Type B pancreatic cell (in vitro differentiated cells): ENCODE results near the gene AATK. TPM values are rescaled to one million over a fixed set of nuclear protein-coding genes. Genes with fewer than 3 reads are reported as not detected.

Experiments used
- DNase-seq: peaks from one replicate; pipeline ENCODE4 v3.0.0; 2021; ENCODE audit warnings: mixed read lengths; ENCODE audit not compliant: unreplicated experiment; ENCODE audit errors: extremely low spot score
- H3K27ac Mint-ChIP-seq: 2 replicates; pipeline ENCODE4 v1.8.0; 2021; ENCODE audit warnings: mild to moderate bottlenecking, mixed read lengths
- H3K27me3 Mint-ChIP-seq: 2 replicates; pipeline ENCODE4 v1.8.0; 2021; ENCODE audit warnings: mixed read lengths
- H3K36me3 Mint-ChIP-seq: 2 replicates; pipeline ENCODE4 v1.8.0; 2021; ENCODE audit warnings: mixed read lengths
- H3K4me1 Mint-ChIP-seq: one replicate; pipeline ENCODE4 v1.8.0; 2021; ENCODE audit warnings: mixed read lengths; ENCODE audit not compliant: unreplicated experiment
- H3K4me3 Mint-ChIP-seq: 2 replicates; pipeline ENCODE4 v1.8.0; 2021; ENCODE audit warnings: mild to moderate bottlenecking, mixed read lengths
- H3K9me3 Mint-ChIP-seq: 2 replicates; pipeline ENCODE4 v1.8.0; 2021; ENCODE audit warnings: mixed read lengths
- total RNA-seq: library from RNA; stranded (reverse); gene quantifications from 2 replicates; pipeline ENCODE4 v1.2.1, GENCODE V29; 2021; ENCODE audit warnings: low replicate concordance
- TF ChIP-seq, protein P1 (sequence below): fragments of 200-600 bp; sonication (generic); conservative IDR thresholded peaks from 2 replicates; pipeline ENCODE4 v1.5.0; 2021; ENCODE audit warnings: antibody characterized with exemption, mild to moderate bottlenecking

The AATK gene
- total RNA-seq, 1 donor from 2014 or later: 6.4 TPM

DNA sequence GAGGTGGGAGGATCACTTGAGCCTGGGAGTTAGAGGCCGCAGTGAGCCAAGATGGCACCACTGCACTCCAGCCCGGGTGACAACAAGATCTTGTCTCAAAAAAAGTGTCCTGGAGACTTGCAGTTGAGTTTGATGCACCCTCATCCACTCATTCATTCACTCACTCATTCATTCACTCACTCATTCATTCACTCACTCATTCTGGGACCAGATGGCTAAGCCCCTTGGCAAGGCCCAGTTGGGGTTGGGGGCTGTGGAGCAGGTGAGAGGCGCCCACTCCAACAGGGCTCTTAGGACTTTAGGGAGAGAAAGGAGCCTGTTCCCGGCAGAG lies 1.1 kb upstream of the AATK start:
- Mint-ChIP-seq H3K36me3 (no peaks in the 10 kb centered on the region), H3K4me3 (peak overlapping the region; percentile 70), H3K4me1 (peaks cover 5% of the 10 kb centered on the region), H3K27me3 (peaks cover 3% of the 10 kb centered on the region), H3K27ac (no peak overlapping the region), H3K9me3 (no peaks in the 10 kb centered on the region)
- no peak for DNase-seq
- TF ChIP-seq, protein P1, sequence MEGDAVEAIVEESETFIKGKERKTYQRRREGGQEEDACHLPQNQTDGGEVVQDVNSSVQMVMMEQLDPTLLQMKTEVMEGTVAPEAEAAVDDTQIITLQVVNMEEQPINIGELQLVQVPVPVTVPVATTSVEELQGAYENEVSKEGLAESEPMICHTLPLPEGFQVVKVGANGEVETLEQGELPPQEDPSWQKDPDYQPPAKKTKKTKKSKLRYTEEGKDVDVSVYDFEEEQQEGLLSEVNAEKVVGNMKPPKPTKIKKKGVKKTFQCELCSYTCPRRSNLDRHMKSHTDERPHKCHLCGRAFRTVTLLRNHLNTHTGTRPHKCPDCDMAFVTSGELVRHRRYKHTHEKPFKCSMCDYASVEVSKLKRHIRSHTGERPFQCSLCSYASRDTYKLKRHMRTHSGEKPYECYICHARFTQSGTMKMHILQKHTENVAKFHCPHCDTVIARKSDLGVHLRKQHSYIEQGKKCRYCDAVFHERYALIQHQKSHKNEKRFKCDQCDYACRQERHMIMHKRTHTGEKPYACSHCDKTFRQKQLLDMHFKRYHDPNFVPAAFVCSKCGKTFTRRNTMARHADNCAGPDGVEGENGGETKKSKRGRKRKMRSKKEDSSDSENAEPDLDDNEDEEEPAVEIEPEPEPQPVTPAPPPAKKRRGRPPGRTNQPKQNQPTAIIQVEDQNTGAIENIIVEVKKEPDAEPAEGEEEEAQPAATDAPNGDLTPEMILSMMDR: no peak

DNA sequence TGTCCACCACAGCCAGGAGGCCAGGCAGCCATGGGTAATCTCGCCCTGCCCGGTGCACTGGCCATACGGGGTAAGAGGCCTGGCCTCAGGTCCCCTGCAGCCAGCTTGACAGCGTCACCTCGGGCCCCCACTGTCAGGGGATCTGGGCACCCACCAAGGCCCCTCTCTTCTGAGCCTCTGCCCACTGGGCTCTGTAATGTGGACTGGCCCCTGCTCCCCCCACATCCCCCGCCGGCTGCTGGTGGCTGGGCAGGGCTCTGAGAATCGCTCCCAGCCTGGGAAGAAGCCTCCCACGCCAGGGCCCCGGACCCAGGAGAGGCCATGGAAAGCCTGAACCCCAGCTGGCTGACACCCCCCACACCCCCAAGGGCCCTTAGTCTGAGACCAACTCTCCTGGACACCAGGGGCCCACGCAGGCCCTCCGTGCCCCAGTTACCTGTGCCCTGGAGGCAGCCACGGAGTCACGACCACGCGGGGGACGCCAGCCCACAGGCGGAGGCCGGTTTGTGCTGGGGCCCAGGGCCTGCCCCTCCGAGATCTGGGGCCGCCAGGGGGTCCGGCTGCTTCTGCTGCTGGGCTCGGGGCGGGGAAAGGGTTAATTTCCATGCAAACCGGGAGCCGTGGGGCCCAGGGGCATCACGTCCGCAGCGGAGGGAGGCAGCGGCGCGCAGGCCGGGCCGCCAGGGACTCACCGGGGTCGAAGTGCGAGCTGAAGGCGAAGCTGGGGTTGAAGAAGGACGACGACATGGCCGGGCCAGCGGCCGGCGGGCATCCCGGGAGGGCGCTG lies 582 bp downstream of the AATK start, which contains the start of gene PVALEF:
Gene PVALEF (plus strand): TSS at position 262 of the 787 bp plus-strand sequence. CDS start 15,720 bp downstream, outside the sequence.
- H3K4me3 Mint-ChIP-seq: peak within 1 kb of the TSS; percentile 73
- H3K27ac Mint-ChIP-seq: peak within 1 kb of the TSS; percentile 46
- TF ChIP-seq, protein P1: peak; percentile 21
- no peak for DNase-seq
- H3K4me1 Mint-ChIP-seq: no peaks in the 10 kb centered on the region
- no peaks in the 10 kb centered on the region for H3K9me3 Mint-ChIP-seq
- H3K27me3 Mint-ChIP-seq: peaks cover 3% of the 10 kb centered on the region
- no peaks in the 10 kb centered on the region for H3K36me3 Mint-ChIP-seq

DNA sequence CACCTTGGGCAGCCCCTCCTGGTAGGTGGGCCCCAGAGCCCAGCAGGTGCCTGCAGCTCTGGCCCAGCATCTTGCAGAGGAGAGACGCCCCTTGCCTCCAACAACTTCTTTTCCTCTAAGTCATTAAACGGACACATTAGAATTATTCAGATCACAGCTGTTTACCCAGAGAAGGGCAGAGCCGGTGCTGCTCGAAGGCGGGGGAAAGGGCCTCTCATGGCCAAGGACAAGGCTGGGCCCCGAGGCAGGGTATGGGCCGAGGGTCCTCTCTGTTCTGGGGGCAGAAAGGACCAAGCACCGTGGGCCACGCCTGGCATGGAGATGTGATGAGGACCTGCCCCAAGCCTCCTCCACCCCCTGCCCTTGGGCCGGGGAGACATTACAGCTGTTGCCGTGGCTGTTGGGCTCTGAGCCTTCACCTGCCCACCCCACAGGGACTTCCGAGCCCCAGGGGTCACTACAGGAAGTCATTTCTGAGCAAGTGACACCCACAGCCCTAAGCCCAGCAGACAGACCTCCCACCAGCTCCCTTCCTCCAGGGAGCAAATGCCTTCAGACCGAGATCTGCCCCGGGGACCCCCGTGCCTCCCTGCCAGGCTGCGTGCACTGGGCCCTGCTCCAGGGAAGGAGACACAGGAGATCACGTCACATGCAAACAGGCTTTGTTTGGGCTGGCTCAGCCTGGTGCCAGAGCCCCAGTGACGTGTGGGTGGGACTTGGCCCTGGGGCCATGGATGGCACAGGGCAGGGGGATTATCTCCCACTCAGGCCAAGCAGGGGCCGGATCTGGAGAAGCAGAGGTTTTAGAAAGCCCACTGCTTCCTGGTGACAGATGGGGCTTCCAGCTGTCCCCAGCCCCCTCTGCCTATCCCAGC lies 1.4 kb downstream of the AATK start:
- Mint-ChIP-seq H3K4me1 (no peaks in the 10 kb centered on the region), H3K9me3 (no peaks in the 10 kb centered on the region), H3K4me3 (peak overlapping the region; percentile 67), H3K27me3 (peaks cover 3% of the 10 kb centered on the region), H3K27ac (peak overlapping the region; percentile 46), H3K36me3 (no peaks in the 10 kb centered on the region)
- TF ChIP-seq, protein P1: no peak
- no peak for DNase-seq

DNA sequence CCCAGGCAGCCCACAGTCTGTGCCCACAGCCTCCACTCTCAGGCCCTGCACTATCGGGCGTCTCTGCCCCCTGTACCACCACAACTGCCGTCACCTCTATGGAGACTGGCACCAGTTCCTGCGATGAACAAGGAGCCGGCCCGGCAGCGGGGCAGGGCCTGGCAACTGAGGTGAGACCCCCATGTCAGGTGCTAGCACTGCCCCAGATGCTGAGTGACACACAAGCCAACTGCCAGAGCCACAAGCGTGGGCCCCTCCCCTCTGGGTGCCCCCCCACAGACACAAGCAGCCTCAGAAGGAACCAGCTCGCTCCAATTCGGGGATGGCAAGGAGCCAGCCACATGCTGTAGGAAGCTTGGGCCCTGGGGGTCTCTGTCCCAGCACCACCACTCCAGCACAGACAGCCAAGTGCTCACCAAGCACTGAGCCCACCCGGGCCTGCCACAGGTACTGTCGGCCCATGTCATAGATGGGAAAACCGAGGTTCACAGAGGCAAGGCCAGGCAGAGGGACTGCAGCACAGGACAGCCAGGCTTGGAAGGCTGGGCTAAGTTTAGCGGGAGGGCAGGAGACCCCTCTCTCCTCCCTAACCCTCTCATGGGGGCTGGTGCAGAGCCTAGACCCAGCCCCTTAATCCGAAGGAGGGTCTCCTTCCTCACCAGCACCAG lies 2.2 kb downstream of the AATK start:
- H3K4me1 Mint-ChIP-seq: no peaks in the 10 kb centered on the region
- no peaks in the 10 kb centered on the region for H3K9me3 Mint-ChIP-seq
- no peak for DNase-seq
- H3K36me3 Mint-ChIP-seq: no peaks in the 10 kb centered on the region
- TF ChIP-seq, protein P1: no peak
- H3K27ac Mint-ChIP-seq: no peak overlapping the region
- H3K27me3 Mint-ChIP-seq: peaks cover 3% of the 10 kb centered on the region
- no peak overlapping the region for H3K4me3 Mint-ChIP-seq

DNA sequence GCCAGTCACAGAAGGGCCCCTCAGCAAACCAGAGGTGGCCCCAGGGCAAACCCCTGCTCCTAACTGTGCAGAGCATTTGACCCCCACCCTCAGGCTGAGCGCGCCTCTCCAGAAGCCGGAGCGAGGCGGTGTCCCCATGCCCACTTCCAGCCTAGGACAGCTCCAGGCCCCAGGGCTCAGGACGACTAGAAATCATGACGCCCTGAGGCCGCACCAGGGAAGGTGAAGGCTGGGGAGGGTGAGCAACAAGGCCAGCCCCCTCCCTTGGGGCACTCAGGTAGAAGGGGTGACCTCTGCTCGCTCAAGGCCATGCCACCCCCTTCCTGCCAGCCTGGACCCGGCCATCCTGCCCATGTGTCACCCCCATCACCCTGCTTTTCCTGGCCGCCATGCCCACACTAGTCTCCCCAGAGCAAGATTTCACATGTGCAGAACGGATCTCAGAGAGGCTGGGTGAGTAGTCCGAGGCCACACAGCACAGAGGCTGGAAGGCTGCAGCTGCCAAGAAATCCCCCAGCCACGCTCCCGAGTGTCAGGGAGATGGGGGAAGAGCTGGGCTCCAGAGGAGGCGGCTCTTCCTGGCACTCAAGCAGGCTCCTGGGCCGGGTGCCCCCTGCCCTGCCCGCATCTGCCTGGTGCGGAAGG lies 2.8 kb downstream of the AATK start:
- TF ChIP-seq, protein P1: no peak
- Mint-ChIP-seq H3K4me3 (no peak overlapping the region), H3K36me3 (no peaks in the 10 kb centered on the region), H3K9me3 (no peaks in the 10 kb centered on the region), H3K4me1 (no peaks in the 10 kb centered on the region), H3K27me3 (peaks cover 3% of the 10 kb centered on the region), H3K27ac (no peak overlapping the region)
- DNase-seq: no peak
